Measurements from ENCODE around the gene PPEF2.

GRCh38 chr4:75907966-75908365 lies 5.7 kb upstream of the PPEF2 start:
- TF ChIP-seq CTCF (IDR thresholded peaks at IDR 0.05) (no peak), POLR2AphosphoS5 (IDR thresholded peaks at IDR 0.05; ENCODE audit: insufficient read depth in 1 of 2, low read depth in 1 of 2) (no peak)
